Natural killer cell (primary cell): ENCODE data around the gene PPL. TPM values are rescaled to one million over a fixed set of nuclear protein-coding genes. Genes with fewer than 3 reads are reported as not detected.
"Not testable (repeated sequence)": the region's sequence is repeated elsewhere in the genome, so short reads cannot be mapped to it uniquely, and the experiment has no call there.

Experiments
- ATAC-seq, 3 donors: fragments of 150-1000 bp in 2 of 3; fragments of 200-7000 bp in 1 of 3; cut with Tn5 transposase; 1 replicate in 1 of 3; 2 replicates in 2 of 3; pipeline ENCODE4 v1.10.0; 2021; ENCODE audit warnings: mild to moderate bottlenecking in 2 of 3, moderate library complexity in 2 of 3
- DNase-seq, 2 donors: peaks; one replicate each; pipeline versions ENCODE4 v3.0.0 to v3.0.0-alpha.2; 2013 to 2021; ENCODE audit warnings: mixed read lengths in 1 of 2
- H3K27ac ChIP-seq: one replicate; pipeline ENCODE4 v1.5.1; 2013; ENCODE audit warnings: mild to moderate bottlenecking, low read length
- H3K27me3 ChIP-seq: one replicate; pipeline ENCODE4 v1.6.1; 2013; ENCODE audit warnings: low read length; ENCODE audit not compliant: control insufficient read depth, insufficient read depth
- H3K36me3 ChIP-seq: one replicate; pipeline ENCODE4 v1.6.1; 2013; ENCODE audit warnings: low read length; ENCODE audit not compliant: control insufficient read depth, insufficient read depth
- H3K4me1 ChIP-seq: one replicate; pipeline ENCODE4 v1.6.1; 2013; ENCODE audit warnings: low read length; ENCODE audit not compliant: control insufficient read depth, insufficient read depth
- H3K4me3 ChIP-seq: one replicate; pipeline ENCODE4 v1.5.1; 2013; ENCODE audit warnings: low read length
- H3K9me3 ChIP-seq: one replicate; pipeline ENCODE4 v1.6.1; 2013; ENCODE audit warnings: low read length; ENCODE audit not compliant: control insufficient read depth, insufficient read depth
- H3K27ac Mint-ChIP-seq, 2 donors: one replicate each; pipeline ENCODE4 v1.8.0; 2022; ENCODE audit warnings: mild to moderate bottlenecking in 2 of 2, mixed read lengths in 2 of 2, moderate library complexity in 1 of 2
- H3K27me3 Mint-ChIP-seq, 2 donors: one replicate each; pipeline ENCODE4 v1.8.0; 2022; ENCODE audit warnings: low read depth in 2 of 2, mixed read lengths in 2 of 2
- H3K36me3 Mint-ChIP-seq: one replicate; pipeline ENCODE4 v1.8.0; 2022; ENCODE audit warnings: mixed read lengths
- H3K4me1 Mint-ChIP-seq, 2 donors: one replicate each; pipeline ENCODE4 v1.8.0; 2022; ENCODE audit warnings: mixed read lengths in 2 of 2
- H3K4me3 Mint-ChIP-seq: one replicate; pipeline ENCODE4 v1.8.0; 2022; ENCODE audit warnings: mild to moderate bottlenecking, moderate library complexity, mixed read lengths
- H3K9me3 Mint-ChIP-seq, 2 donors: one replicate each; pipeline ENCODE4 v1.8.0; 2022; ENCODE audit warnings: mixed read lengths in 2 of 2
- WGBS: methylation state at CpG from one replicate; pipeline ENCODE4 v1.1.7; 2013; ENCODE audit warnings: missing lambda C conversion rate; ENCODE audit not compliant: insufficient coverage; 5-methylcytosine and 5-hydroxymethylcytosine counted together
- intact Hi-C: fragments of 100-400 bp; cut with micrococcal nuclease; formaldehyde crosslinking; loops from one replicate; pipeline ENCODE4 v1.14.2; 2022
- total RNA-seq, 4 donors: library from RNA; stranded (reverse); fragments of 120-200 nt in 1 of 4; gene quantifications; one replicate each; pipeline versions ENCODE4 v1.2.3 to v1.2.4, GENCODE V29; 2013 to 2022
- TF ChIP-seq, protein P1 (sequence below): fragments of 200-600 bp; IDR thresholded peaks from one replicate; pipeline ENCODE4 v1.8.0; 2022; ENCODE audit warnings: antibody characterized with exemption

The PPL gene
- total RNA-seq, 3 donors from 2014 or later (not counting 1 experiment from before 2014, with no cell fraction given), result not detected

GRCh38 chr16:4931381-4931780, 5.6 kb downstream of the PPL start:
- peaks cover 8 to 20% of the 10 kb centered on the region in 2 donors for H3K27me3 Mint-ChIP-seq
- intact Hi-C loops, result no loop called here
- H3K36me3 Mint-ChIP-seq, result peaks cover 7% of the 10 kb centered on the region
- no peak for ATAC-seq
- H3K36me3 ChIP-seq, result no peaks in the 10 kb centered on the region
- H3K4me3 ChIP-seq, result no peak overlapping the region
- DNase-seq, result no peak
- WGBS, result 91% methylated on average over 10 of the region's 11 CpGs
- TF ChIP-seq, protein P1, sequence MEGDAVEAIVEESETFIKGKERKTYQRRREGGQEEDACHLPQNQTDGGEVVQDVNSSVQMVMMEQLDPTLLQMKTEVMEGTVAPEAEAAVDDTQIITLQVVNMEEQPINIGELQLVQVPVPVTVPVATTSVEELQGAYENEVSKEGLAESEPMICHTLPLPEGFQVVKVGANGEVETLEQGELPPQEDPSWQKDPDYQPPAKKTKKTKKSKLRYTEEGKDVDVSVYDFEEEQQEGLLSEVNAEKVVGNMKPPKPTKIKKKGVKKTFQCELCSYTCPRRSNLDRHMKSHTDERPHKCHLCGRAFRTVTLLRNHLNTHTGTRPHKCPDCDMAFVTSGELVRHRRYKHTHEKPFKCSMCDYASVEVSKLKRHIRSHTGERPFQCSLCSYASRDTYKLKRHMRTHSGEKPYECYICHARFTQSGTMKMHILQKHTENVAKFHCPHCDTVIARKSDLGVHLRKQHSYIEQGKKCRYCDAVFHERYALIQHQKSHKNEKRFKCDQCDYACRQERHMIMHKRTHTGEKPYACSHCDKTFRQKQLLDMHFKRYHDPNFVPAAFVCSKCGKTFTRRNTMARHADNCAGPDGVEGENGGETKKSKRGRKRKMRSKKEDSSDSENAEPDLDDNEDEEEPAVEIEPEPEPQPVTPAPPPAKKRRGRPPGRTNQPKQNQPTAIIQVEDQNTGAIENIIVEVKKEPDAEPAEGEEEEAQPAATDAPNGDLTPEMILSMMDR, result no peak
- no peak overlapping the region for H3K27ac Mint-ChIP-seq
- H3K27ac ChIP-seq, result no peak overlapping the region
- H3K27me3 ChIP-seq, result peaks cover 3% of the 10 kb centered on the region
- peaks cover 4% of the 10 kb centered on the region for H3K9me3 ChIP-seq
- peaks cover 0 to 6% of the 10 kb centered on the region in 2 donors for H3K9me3 Mint-ChIP-seq
- H3K4me1 Mint-ChIP-seq, result no peaks in the 10 kb centered on the region
- no peak overlapping the region for H3K4me3 Mint-ChIP-seq
- peaks cover 5% of the 10 kb centered on the region for H3K4me1 ChIP-seq

GRCh38 chr16:4929619-4930018, 7.3 kb downstream of the PPL start:
- DNase-seq, H3K36me3 ChIP-seq, H3K9me3 ChIP-seq, H3K27ac ChIP-seq, H3K4me3 ChIP-seq, H3K36me3 Mint-ChIP-seq, H3K27me3 ChIP-seq, H3K27ac Mint-ChIP-seq, H3K4me1 Mint-ChIP-seq, H3K27me3 Mint-ChIP-seq, H3K9me3 Mint-ChIP-seq, ATAC-seq, H3K4me3 Mint-ChIP-seq, H3K4me1 ChIP-seq, intact Hi-C loops: not testable (repeated sequence)
- WGBS, result 33% methylated on average over 1 of the region's 4 CpGs

GRCh38 chr16:4928227-4928626, 8.7 kb downstream of the PPL start:
- H3K36me3 ChIP-seq, result no peaks in the 10 kb centered on the region
- no peak overlapping the region for H3K4me3 Mint-ChIP-seq
- ATAC-seq, result no peak
- no peak overlapping the region for H3K27ac ChIP-seq
- TF ChIP-seq, protein P1, result no peak
- no peak overlapping the region for H3K27ac Mint-ChIP-seq
- DNase-seq, result no peak
- H3K36me3 Mint-ChIP-seq, result peaks cover 7% of the 10 kb centered on the region
- H3K27me3 ChIP-seq, result no peaks in the 10 kb centered on the region
- WGBS, result 90% methylated on average over 6 of the region's 6 CpGs
- H3K27me3 Mint-ChIP-seq, result peaks cover 0 to 9% of the 10 kb centered on the region in 2 donors
- H3K4me3 ChIP-seq, result no peak overlapping the region
- H3K9me3 ChIP-seq, result peaks cover 8% of the 10 kb centered on the region
- peaks cover 0 to 6% of the 10 kb centered on the region in 2 donors for H3K9me3 Mint-ChIP-seq
- H3K4me1 Mint-ChIP-seq, result no peaks in the 10 kb centered on the region
- H3K4me1 ChIP-seq, result no peaks in the 10 kb centered on the region
- intact Hi-C loops, result no loop called here

DNA sequence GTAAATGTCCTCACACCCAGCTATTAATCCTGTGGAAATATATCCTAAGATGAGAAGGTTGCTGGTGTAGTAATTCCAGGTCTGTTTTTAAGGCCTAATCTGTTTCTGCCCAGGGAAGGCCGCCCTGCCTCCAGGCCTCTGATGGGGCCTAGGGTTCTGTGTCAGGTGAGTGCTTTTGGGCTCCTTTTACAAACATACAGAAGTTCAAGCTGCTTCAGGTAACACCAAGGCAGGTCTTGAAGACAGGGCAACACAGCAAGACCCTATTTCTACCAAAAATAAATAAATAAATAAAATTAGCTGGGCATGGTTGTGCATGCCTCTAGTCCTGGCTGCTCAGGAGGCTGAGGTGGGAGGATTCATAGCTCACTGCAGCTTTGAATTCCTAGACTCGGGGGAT, 9.3 kb downstream of the PPL start:
- ATAC-seq (no peak), DNase-seq (no peak)
- TF ChIP-seq, protein P1, result no peak
- Histone ChIP-seq H3K36me3 (no peaks in the 10 kb centered on the region), H3K9me3 (peaks cover 8% of the 10 kb centered on the region), H3K27me3 (no peaks in the 10 kb centered on the region), H3K27ac (no peak overlapping the region), H3K4me1 (no peaks in the 10 kb centered on the region), H3K4me3 (no peak overlapping the region)
- Mint-ChIP-seq H3K36me3 (peaks cover 7% of the 10 kb centered on the region), H3K4me1 (no peaks in the 10 kb centered on the region), H3K27me3 (peaks cover 0 to 9% of the 10 kb centered on the region in 2 donors), H3K4me3 (no peak overlapping the region), H3K9me3 (peaks cover 0 to 6% of the 10 kb centered on the region in 2 donors), H3K27ac (no peak overlapping the region)
- WGBS, result 50% methylated on average over 2 of the region's 2 CpGs
- intact Hi-C loops, result no loop called here
